AG09309 (cell line): ENCODE measurements around the gene DPM1.

ENCODE experiments used
- DNase-seq: peaks from one replicate; pipeline ENCODE4 v3.0.0-alpha.2; 2010; ENCODE audit warnings: low read depth
- H3K4me3 ChIP-seq: 2 replicates; pipeline ENCODE4 v1.5.1; 2011; ENCODE audit warnings: mild to moderate bottlenecking, low read depth, low read length, moderate library complexity; ENCODE audit not compliant: control insufficient read depth
- TF ChIP-seq, protein P1 (sequence below): IDR thresholded peaks from 2 replicates; pipeline ENCODE4 v1.5.1; 2011; ENCODE audit warnings: mild to moderate bottlenecking, low read depth, low read length, inconsistent platforms; ENCODE audit not compliant: insufficient read depth, control insufficient read depth; ENCODE audit errors: missing control alignments

Gene DPM1

DNA sequence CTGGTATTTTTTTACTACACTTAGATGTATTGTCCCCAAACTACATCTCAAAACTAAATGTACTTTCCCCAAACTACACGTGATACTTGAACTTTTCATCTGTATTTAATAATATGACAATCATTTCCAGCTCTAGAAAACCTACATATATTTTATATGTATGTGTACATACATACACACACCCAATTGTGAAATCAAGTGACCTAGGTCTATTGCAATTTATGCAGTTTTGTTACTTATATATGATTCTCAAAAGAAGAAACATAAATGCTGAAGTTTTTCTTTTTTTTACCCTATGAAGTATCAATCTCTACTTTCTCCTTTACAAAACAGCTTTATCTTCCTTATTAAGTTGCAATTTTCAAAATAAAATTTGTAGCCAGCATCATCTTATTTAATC lies 31.8 kb downstream of the DPM1 start:
- DNase-seq: no peak
- no peak overlapping the region for H3K4me3 ChIP-seq
- TF ChIP-seq, protein P1, sequence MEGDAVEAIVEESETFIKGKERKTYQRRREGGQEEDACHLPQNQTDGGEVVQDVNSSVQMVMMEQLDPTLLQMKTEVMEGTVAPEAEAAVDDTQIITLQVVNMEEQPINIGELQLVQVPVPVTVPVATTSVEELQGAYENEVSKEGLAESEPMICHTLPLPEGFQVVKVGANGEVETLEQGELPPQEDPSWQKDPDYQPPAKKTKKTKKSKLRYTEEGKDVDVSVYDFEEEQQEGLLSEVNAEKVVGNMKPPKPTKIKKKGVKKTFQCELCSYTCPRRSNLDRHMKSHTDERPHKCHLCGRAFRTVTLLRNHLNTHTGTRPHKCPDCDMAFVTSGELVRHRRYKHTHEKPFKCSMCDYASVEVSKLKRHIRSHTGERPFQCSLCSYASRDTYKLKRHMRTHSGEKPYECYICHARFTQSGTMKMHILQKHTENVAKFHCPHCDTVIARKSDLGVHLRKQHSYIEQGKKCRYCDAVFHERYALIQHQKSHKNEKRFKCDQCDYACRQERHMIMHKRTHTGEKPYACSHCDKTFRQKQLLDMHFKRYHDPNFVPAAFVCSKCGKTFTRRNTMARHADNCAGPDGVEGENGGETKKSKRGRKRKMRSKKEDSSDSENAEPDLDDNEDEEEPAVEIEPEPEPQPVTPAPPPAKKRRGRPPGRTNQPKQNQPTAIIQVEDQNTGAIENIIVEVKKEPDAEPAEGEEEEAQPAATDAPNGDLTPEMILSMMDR: no peak

DNA sequence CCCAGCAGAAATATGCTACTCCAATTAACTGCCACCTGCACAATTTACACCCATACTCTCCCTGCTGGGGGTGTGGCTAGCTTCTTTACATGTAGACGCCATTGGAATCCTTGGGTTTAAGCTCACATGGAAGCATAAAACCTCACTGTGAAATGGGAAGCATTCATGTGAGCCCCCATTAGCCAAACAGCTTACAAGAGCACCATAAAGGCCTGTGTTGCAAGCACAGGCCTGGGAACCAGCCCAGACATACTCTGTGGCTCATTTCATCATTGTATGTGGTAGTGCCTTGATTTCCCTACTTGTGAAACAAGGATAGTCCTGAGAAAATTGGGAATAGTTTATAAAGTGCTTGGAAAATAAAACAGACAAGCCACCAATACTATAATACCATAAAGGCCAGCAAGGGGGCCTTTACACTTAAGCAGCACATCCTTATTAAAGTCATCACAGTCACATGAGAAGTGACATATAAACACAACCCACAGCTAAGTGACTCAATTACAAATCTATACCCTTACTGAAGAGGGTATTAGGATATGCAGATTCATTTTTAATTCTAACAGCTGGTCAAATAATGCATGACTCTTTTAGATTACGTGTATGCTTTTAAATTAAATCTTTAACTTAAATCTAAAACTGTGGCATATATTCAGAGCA lies 33.9 kb downstream of the DPM1 start:
- H3K4me3 ChIP-seq: no peak overlapping the region
- TF ChIP-seq, protein P1: no peak
- no peak for DNase-seq

DNA sequence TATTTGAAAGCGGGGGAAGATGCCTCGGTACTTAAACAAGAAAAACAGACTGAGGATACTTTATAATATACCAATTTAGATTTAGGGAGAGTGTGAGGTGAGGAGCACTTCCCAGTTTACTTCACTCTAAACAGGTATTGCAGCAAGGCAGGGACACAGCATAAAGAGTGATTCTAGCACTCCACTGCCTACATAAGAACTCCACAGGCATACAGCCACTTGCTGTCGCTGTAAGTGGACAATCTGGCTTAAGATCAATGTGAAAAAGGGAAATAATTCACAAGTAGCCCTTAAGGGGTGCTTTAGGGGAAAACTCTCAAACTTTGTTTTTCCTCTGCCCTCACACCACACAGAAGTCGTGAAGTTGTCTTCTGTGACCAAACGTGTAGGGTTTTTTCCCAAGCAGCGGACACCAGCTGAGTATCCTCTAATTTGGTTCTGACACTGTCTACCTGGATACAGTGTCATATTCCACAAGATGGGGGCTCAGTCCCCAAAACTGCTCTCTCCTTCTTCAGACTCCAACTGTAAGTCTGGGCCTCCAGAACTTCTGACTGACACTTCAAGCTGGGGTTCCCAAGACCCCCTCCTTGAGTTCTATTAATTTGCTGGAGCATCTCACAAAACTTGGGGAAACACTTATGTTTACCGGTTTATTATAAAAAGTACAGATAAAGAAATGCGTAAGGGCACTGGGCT lies 36.4 kb downstream of the DPM1 start:
- no peak overlapping the region for H3K4me3 ChIP-seq
- TF ChIP-seq, protein P1: no peak
- DNase-seq: no peak

DNA sequence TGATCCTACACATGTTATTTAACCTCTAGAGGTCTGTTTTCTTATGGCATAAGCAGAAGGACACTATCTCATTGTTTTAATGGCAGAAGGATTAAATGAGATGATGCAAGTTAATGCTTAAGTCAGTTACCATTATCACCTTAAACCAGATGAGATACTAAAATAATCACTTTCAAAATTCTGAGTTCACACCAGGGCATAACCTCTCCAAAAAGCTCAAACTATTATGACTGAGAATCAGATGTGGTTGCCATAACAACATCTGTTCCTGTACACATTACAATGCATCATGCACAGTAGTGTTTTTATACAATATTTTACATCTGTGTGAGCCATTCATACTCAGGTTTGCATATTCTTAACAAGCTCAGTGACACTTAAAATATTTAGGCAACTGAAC lies 37.3 kb downstream of the DPM1 start:
- TF ChIP-seq, protein P1: no peak
- no peak overlapping the region for H3K4me3 ChIP-seq
- DNase-seq: no peak

DNA sequence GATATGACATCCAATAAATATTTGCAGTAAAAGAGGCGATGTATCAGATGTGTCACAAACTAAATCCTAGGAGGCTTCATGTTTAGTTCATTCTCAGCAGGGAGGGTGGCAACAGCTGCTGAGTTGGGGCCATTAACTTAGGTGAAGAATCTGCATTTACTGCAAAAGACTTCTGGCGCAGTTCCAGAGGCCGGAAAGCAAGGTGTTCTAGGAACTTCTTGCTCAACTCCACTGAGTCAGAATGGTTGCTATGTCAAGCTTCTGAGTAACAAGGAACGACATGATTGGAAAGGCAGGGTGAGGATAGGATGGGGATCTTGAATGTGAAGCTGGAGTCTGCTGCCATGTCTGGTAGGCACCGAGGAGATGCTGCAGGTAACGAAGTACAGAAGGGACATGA lies 38.8 kb downstream of the DPM1 start:
- TF ChIP-seq, protein P1: no peak
- H3K4me3 ChIP-seq: no peak overlapping the region
- no peak for DNase-seq

DNA sequence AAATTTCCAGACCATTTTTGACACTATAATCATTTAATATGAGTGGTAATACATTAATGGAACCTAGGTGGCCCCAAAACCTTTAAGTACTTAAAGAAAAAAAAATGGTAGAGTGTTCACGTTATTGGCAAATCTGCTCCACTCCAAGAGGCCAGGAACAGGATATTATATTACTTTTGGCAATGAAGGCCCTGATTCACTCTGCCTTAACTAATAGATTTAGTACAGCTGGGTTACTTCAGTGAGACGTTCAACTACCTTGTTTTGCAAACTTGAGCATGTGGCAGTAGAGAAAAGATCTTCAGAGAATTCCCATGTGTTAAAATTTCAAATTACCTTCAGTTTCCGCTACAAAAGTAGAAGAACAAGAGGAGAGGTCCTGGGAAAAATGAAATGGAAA lies 39.9 kb downstream of the DPM1 start:
- DNase-seq: no peak
- H3K4me3 ChIP-seq: no peak overlapping the region
- TF ChIP-seq, protein P1: no peak
